ENCODE data around the gene BMP10. TPM values are rescaled to one million over a fixed set of nuclear protein-coding genes. Genes with fewer than 3 reads are reported as not detected.

BMP10 gene
- total and polyA plus RNA-seq, 10 of the 15 experiments (the other 5 are each of a cell fraction or from before 2014, with no cell fraction given), result 0.04 TPM; not detected in 9

DNA sequence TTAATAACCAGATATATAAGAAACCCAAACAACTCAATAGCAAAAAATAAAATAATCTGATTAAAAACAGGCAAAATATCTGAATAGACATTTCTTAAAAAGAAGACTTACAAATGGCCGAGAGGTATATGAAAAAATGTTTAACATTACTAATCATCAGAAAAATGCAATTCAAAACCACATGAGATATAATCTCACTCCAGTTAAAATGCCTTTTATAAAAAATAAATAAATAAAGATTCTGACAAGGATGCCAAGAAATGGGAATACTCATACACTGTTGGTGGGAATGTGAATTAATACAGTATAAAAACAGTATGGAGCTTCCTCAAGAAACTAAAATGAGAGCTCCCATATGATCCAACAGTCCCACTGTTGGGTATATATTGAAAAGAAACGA lies 33.9 kb upstream of the BMP10 start:
- Histone ChIP-seq H3K9ac (ENCODE audit: control insufficient read depth, insufficient read depth, low read length) (no peak overlapping the region), H2AFZ (ENCODE audit: control insufficient read depth, low read depth, low read length) (no peak overlapping the region), H4K20me1 (ENCODE audit: control insufficient read depth, insufficient read depth) (no peaks in the 10 kb centered on the region), H3K79me2 (ENCODE audit: control insufficient read depth, insufficient read depth, low read length) (no peaks in the 10 kb centered on the region), H3K4me3 (no peak overlapping the region), H3K27ac (ENCODE audit: control insufficient read depth, insufficient read depth) (no peak overlapping the region), H3K4me1 (ENCODE audit: control insufficient read depth, insufficient read depth, low read length) (peaks cover 16% of the 10 kb centered on the region), H3K4me2 (ENCODE audit: control insufficient read depth, insufficient read depth) (no peak overlapping the region), H3K27me3 (replicated peaks in 1 of 2; ENCODE audit: control insufficient read depth in 2 of 2, insufficient read depth in 2 of 2, low read length in 1 of 2) (no peaks in the 10 kb centered on the region), H3K9me3 (replicated peaks; ENCODE audit: control insufficient read depth, insufficient read depth, low read length) (peaks cover 3% of the 10 kb centered on the region; the same call in 2 of the 3 replicates), H3K36me3 (ENCODE audit: control insufficient read depth in 2 of 2, insufficient read depth in 2 of 2, low read length in 1 of 2) (no peaks in the 10 kb centered on the region)
- BruUV-seq (replicated peaks), result no TSS peak
- DNase-seq (ENCODE audit: low read depth, low spot score) (no peak), ATAC-seq (no peak), FAIRE-seq (no peak)
- WGBS (ENCODE audit: insufficient coverage, insufficient replicate concordance, low lambda C conversion rate, missing lambda C conversion rate), result 68% methylated on average over 2 of the region's 2 CpGs
- ChIA-PET CTCF (interaction anchor here (1.0 kb wide), 1 partner anchor 153 kb away, joined by 4 read pairs; no protein-coding TSS in a partner anchor), SMC1A (ENCODE audit: uncharacterized antibody, unreplicated experiment) (interaction anchor here (1.3 kb wide), 1 partner anchor 441 kb away, joined by 3 read pairs; no protein-coding TSS in a partner anchor), RAD21 (ENCODE audit: unreplicated experiment) (no interaction called here), POLR2A (no interaction called here)
- intact Hi-C loops (cut with micrococcal nuclease; ENCODE audit: unreplicated experiment), result no loop called here
- in situ Hi-C loops (cut with MboI), result loop anchor here (5.0 kb wide), 1 partner anchor 153 kb away; no protein-coding TSS in a partner anchor
- TF ChIP-seq ZNF274 (IDR thresholded peaks at IDR 0.05; ENCODE audit: insufficient read depth, insufficient read length) (no peak), RELA (IDR thresholded peaks at IDR 0.05; ENCODE audit: borderline replicate concordance, partially characterized antibody) (no peak), BRCA1 (IDR thresholded peaks at IDR 0.05; ENCODE audit: low read depth, low read length) (no peak), HSF1 (IDR thresholded peaks at IDR 0.05; ENCODE audit: low read depth, low read length) (no peak), ELK1 (IDR thresholded peaks at IDR 0.05; ENCODE audit: low read depth, low read length) (no peak), SMAD5 (IDR thresholded peaks at IDR 0.05; ENCODE audit: low read depth) (no peak), ZNF217 (IDR thresholded peaks at IDR 0.05) (no peak), ZNF384 (IDR thresholded peaks at IDR 0.05; ENCODE audit: borderline replicate concordance, low read depth, low read length) (no peak), SPI1 (IDR thresholded peaks at IDR 0.05; ENCODE audit: borderline replicate concordance, insufficient read depth, low read depth, low read length) (no peak), WRNIP1 (IDR thresholded peaks at IDR 0.05; ENCODE audit: borderline replicate concordance, low read depth, low read length) (no peak), TARDBP (IDR thresholded peaks at IDR 0.05; ENCODE audit: borderline replicate concordance) (no peak), SUPT20H (IDR thresholded peaks at IDR 0.05; ENCODE audit: borderline replicate concordance, control insufficient read depth, low read depth, low read length) (no peak), HCFC1 (IDR thresholded peaks at IDR 0.05; ENCODE audit: low read length) (no peak), MLLT1 (IDR thresholded peaks at IDR 0.05) (no peak), PAX8 (IDR thresholded peaks at IDR 0.05) (no peak), CEBPB (IDR thresholded peaks at IDR 0.05; ENCODE audit: borderline replicate concordance in 1 of 2, low read depth in 2 of 2, low read length in 2 of 2) (no peak), IRF4 (IDR thresholded peaks at IDR 0.05; ENCODE audit: low read depth, low read length) (no peak)
- TF ChIP-seq, protein P1, sequence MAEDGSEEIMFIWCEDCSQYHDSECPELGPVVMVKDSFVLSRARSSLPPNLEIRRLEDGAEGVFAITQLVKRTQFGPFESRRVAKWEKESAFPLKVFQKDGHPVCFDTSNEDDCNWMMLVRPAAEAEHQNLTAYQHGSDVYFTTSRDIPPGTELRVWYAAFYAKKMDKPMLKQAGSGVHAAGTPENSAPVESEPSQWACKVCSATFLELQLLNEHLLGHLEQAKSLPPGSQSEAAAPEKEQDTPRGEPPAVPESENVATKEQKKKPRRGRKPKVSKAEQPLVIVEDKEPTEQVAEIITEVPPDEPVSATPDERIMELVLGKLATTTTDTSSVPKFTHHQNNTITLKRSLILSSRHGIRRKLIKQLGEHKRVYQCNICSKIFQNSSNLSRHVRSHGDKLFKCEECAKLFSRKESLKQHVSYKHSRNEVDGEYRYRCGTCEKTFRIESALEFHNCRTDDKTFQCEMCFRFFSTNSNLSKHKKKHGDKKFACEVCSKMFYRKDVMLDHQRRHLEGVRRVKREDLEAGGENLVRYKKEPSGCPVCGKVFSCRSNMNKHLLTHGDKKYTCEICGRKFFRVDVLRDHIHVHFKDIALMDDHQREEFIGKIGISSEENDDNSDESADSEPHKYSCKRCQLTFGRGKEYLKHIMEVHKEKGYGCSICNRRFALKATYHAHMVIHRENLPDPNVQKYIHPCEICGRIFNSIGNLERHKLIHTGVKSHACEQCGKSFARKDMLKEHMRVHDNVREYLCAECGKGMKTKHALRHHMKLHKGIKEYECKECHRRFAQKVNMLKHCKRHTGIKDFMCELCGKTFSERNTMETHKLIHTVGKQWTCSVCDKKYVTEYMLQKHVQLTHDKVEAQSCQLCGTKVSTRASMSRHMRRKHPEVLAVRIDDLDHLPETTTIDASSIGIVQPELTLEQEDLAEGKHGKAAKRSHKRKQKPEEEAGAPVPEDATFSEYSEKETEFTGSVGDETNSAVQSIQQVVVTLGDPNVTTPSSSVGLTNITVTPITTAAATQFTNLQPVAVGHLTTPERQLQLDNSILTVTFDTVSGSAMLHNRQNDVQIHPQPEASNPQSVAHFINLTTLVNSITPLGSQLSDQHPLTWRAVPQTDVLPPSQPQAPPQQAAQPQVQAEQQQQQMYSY (CRISPR knock-in tag; IDR thresholded peaks at IDR 0.05), result no peak

Data from GM12878 (cell line).